ENCODE results near the gene TMCO4. TPM values are rescaled to one million over a fixed set of nuclear protein-coding genes. Genes with fewer than 3 reads are reported as not detected.

TMCO4 gene
- total and polyA plus RNA-seq, 11 donors, result 6.3 to 14.3 (median 7.6) TPM

DNA sequence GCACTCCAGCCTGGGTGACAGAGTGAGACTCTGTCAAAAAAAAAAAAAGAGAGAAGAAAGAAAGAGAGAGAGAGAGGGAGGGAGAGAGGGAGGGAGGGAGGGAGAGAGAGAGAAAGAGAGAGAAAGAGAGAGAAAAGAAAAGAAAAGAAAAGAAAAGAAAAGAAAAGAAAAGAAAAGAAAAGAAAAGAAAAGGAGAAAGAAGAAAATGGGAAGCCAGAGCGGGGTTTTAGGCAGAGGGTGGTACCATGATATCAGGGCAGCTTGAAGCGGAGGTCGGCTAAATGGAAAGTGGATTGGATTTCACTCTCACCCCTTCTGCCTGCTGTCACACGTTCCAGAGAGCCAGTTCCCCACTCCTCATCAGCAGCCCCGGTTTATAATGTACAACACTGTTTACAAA is 1.9 kb downstream of the TMCO4 start:
- 77 to 85% (median 83%) methylated on average over 5 of the region's 5 CpGs for WGBS, 4 donors
- H3K27ac ChIP-seq, result no peak overlapping the region
- intact Hi-C loops (cut with DNase I), result no loop called here
- TF ChIP-seq CTCF (IDR thresholded peaks at IDR 0.05) (no peak), POLR2A (IDR thresholded peaks at IDR 0.05) (no peak)
- H3K4me1 ChIP-seq, result peaks cover 0 to 18% (median 7%) of the 10 kb centered on the region in 12 donors
- DNase-seq (no peak), ATAC-seq (no peak)
- H3K27me3 ChIP-seq, result no peaks in the 10 kb centered on the region
- no peaks in the 10 kb centered on the region for H3K9me3 ChIP-seq
- peaks cover 0 to 12% (median 0%) of the 10 kb centered on the region in 9 donors for H3K36me3 ChIP-seq
- H3K4me3 ChIP-seq, result no peak overlapping the region

DNA sequence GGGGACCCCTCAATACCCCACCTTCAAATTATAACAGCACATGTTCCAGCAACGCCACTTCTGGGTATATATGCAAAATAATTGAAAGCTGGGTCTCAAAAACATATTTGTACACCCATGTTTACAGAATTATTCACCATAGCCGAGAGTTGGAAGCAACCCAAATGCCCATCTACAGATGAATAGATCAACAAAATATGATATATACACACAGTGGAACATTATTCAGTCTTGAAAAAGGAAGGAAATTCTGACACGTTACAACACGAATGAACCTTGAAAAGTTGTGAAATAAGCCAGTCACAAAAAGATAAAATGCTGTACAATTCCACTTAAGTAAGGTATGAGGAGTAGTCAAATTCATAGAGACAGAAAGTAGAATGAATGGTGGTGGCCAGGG is 5.1 kb downstream of the TMCO4 start:
- H3K9me3 ChIP-seq, result no peaks in the 10 kb centered on the region
- H3K36me3 ChIP-seq, result peaks cover 0 to 23% (median 5%) of the 10 kb centered on the region in 9 donors
- ATAC-seq (no peak), DNase-seq (no peak)
- intact Hi-C loops (cut with DNase I), result no loop called here
- TF ChIP-seq CTCF (IDR thresholded peaks at IDR 0.05) (no peak), POLR2A (IDR thresholded peaks at IDR 0.05) (no peak)
- H3K27me3 ChIP-seq, result no peaks in the 10 kb centered on the region
- WGBS, 4 donors, result 89 to 93% (median 91%) methylated on average over 4 of the region's 4 CpGs
- peaks cover 0 to 15% (median 7%) of the 10 kb centered on the region in 12 donors for H3K4me1 ChIP-seq
- no peak overlapping the region for H3K4me3 ChIP-seq
- H3K27ac ChIP-seq, result no peak overlapping the region

DNA sequence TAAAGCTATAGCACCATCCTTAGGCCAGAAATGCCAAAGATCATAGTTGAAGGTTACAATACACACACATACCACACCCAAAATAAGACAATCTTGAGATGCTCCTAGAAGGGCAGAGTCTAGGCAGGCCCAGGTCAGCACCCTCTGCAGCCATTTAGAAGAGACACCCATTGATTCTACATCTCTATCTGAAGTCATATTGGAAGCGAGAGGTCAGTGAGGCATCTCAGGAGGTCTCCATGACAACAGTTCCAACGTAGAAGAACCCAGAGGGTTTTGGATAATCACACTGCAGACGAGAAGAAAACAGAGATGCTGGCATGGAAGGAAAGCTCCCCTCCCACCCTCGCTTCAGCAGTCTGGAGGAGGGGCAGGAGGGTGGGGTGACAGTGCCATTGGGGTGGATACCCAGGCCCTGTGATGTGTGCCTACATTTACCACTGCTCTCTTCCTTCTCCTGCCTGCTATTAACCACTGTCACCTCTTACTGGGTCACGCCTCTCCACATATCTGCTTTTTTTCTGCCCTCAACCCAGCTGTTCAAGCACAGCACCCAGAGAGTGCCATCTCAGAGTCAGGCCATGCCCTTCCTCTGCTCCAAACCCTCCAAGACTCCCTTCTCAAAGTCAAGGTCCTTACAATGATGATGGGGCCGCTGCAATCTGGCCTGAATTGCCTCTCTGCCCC is 6.2 kb downstream of the TMCO4 start:
- H3K36me3 ChIP-seq, result peaks cover 0 to 23% (median 5%) of the 10 kb centered on the region in 9 donors

More for the DNA sequence above, 6.2 kb downstream of the TMCO4 start:
- Histone ChIP-seq H3K4me1 (peaks cover 0 to 5% (median 0%) of the 10 kb centered on the region in 12 donors), H3K27me3 (no peaks in the 10 kb centered on the region), H3K27ac (no peak overlapping the region), H3K9me3 (no peaks in the 10 kb centered on the region), H3K4me3 (no peak overlapping the region)
- DNase-seq (no peak), ATAC-seq (no peak)
- intact Hi-C loops (cut with DNase I), result no loop called here
- TF ChIP-seq CTCF (IDR thresholded peaks at IDR 0.05) (no peak), POLR2A (IDR thresholded peaks at IDR 0.05) (no peak)
- 79 to 89% (median 83%) methylated on average over 6 of the region's 6 CpGs for WGBS, 4 donors
